Testis (tissue), 3 donors: ENCODE data around the gene TMEM120B. TPM values are rescaled to one million over a fixed set of nuclear protein-coding genes. Genes with fewer than 3 reads are reported as not detected.

Experiments used
- DNase-seq: peaks from one replicate; pipeline ENCODE4 v3.0.0-alpha.2; 2019
- H3K27ac ChIP-seq, 2 donors: fragments of 200-600 bp; sonication (generic); one replicate each; pipeline ENCODE4 v1.5.1; 2019
- H3K27me3 ChIP-seq: fragments of 200-600 bp; sonication (generic); one replicate; pipeline ENCODE4 v1.5.1; 2019
- H3K36me3 ChIP-seq: fragments of 200-600 bp; sonication (generic); one replicate; pipeline ENCODE4 v1.5.1; 2017; ENCODE audit warnings: low read depth; ENCODE audit errors: missing control alignments
- H3K4me1 ChIP-seq: fragments of 200-600 bp; sonication (generic); one replicate; pipeline ENCODE4 v1.5.1; 2019
- H3K4me3 ChIP-seq, 2 donors: fragments of 200-600 bp; sonication (generic); one replicate each; pipeline ENCODE4 v1.5.1; 2017 to 2019
- H3K9me3 ChIP-seq: fragments of 200-600 bp; sonication (generic); one replicate; pipeline ENCODE4 v1.5.1; 2017
- POLR2A ChIP-seq: fragments of 450-650 bp; IDR thresholded peaks from one replicate; pipeline ENCODE4 v1.6.1; 2017; ENCODE audit warnings: antibody characterized with exemption, mild to moderate bottlenecking, moderate library complexity
- WGBS, 2 donors: methylation state at CpG; one replicate each; pipeline ENCODE4 v1.1.5; 2018; 5-methylcytosine and 5-hydroxymethylcytosine counted together
- intact Hi-C: fragments of 100-400 bp; cut with DNase I; formaldehyde crosslinking; loops from one replicate; pipeline ENCODE4 v1.15.1; 2023; ENCODE audit warnings: low total_unique reads
- polyA plus RNA-seq: library from polyadenylated mRNA; stranded (reverse); fragments of 350-450 nt; fragmentation: Illumina TruSeq; extraction: RNeasy Lipid Tissue Mini Kit (QIAGEN cat#74804); gene quantifications from one replicate; pipeline ENCODE4 v1.2.3, GENCODE V29; 2014; ENCODE audit warnings: low read depth, low replicate concordance; ENCODE audit not compliant: insufficient read depth
- total RNA-seq, 2 donors: library from RNA; depleted of rRNA; stranded (reverse); fragments of >200 nt; gene quantifications; one replicate each; pipeline ENCODE4 v1.2.3, GENCODE V29; 2016
- TF ChIP-seq, protein P1 (sequence below), 3 experiments: fragments of 450-650 bp in 2 of 3; fragments of 200-600 bp in 1 of 3; sonication (generic) in 1 of 3; IDR thresholded peaks; one replicate each; pipeline ENCODE4 v1.5.1; 2016 to 2019; ENCODE audit warnings: antibody characterized with exemption in 3 of 3, mild to moderate bottlenecking in 2 of 3, moderate library complexity in 1 of 3

Gene TMEM120B
- total and polyA plus RNA-seq, 3 donors from 2014 or later, result 4.9 to 17.2 (median 16.9) TPM

- intact Hi-C loops, result no loop called here
- no peak overlapping the region for H3K4me3 ChIP-seq
These were observed 86.2 kb downstream of the TMEM120B start for GRCh38 chr12:121798787-121799155.

GRCh38 chr12:121799156-121799841, 86.7 kb downstream of the TMEM120B start:
- TF ChIP-seq POLR2A, result no peak
- TF ChIP-seq, protein P1, sequence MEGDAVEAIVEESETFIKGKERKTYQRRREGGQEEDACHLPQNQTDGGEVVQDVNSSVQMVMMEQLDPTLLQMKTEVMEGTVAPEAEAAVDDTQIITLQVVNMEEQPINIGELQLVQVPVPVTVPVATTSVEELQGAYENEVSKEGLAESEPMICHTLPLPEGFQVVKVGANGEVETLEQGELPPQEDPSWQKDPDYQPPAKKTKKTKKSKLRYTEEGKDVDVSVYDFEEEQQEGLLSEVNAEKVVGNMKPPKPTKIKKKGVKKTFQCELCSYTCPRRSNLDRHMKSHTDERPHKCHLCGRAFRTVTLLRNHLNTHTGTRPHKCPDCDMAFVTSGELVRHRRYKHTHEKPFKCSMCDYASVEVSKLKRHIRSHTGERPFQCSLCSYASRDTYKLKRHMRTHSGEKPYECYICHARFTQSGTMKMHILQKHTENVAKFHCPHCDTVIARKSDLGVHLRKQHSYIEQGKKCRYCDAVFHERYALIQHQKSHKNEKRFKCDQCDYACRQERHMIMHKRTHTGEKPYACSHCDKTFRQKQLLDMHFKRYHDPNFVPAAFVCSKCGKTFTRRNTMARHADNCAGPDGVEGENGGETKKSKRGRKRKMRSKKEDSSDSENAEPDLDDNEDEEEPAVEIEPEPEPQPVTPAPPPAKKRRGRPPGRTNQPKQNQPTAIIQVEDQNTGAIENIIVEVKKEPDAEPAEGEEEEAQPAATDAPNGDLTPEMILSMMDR (IDR thresholded peaks at IDR 0.05), result no peak
- 15 to 28% methylated on average over 16 to 23 of the region's 30 CpGs for WGBS, 2 donors
- H3K27me3 ChIP-seq, result no peaks in the 10 kb centered on the region
- DNase-seq, result peak; percentile 83
- H3K4me1 ChIP-seq, result peaks cover 70% of the 10 kb centered on the region
- peak overlapping the region; percentile 99 for H3K27ac ChIP-seq
- no peaks in the 10 kb centered on the region for H3K36me3 ChIP-seq
- peak overlapping the region; percentile 79 to 87 for H3K4me3 ChIP-seq
- intact Hi-C loops, result no loop called here
- no peaks in the 10 kb centered on the region for H3K9me3 ChIP-seq

More at GRCh38 chr12:121798787-121799155, 86.2 kb downstream of the TMEM120B start:
- Histone ChIP-seq H3K36me3 (no peaks in the 10 kb centered on the region), H3K27ac (peak overlapping the region; percentile 99), H3K9me3 (no peaks in the 10 kb centered on the region), H3K27me3 (no peaks in the 10 kb centered on the region), H3K4me1 (peaks cover 70% of the 10 kb centered on the region)
- no peak for DNase-seq
- TF ChIP-seq POLR2A, result no peak
- TF ChIP-seq, protein P1 (IDR thresholded peaks at IDR 0.05), result no peak
- 46 to 61% methylated on average over 9 to 10 of the region's 10 CpGs for WGBS, 2 donors

DNA sequence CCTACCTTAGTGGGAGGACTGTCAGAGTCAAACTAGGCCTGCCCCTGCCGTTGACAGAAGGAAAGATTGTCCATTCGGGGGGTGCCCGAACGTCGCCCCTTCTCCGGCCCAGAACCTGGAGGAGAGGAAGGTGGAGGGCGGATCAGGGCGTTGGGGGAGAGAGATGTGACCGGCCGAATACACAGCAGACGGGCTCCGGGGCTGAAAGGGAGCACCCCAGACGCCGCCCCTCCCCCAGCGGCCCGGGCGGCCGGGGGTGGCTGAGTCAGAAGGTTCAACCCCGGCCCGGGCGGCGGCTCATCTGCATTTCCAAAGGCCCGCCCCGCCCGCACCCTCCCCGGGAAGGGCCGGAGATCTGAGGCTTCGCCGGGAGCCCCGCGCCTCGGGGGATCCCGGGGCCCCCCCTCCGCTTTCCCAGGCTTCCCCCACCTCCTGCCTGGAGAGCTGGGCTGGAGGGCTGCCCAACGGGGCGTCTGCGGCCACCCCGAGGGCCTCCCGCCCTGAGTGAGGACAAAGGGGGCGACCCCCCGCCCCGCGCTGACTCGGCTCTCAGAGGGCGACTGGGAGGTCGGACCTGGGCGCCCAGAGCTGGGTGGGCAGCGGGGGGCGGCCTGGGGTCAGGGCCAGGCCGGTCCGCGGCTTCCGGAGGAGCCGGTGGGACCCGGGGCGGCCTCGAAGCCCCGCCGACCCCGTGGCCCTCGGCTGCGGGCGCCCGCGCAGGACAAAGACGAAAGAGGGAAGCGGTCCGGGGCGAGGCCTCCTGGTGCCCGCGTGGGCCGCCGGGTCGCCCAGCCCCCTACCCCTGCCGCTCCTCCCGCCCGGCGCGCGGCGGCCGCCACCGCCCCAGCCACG, 87.5 kb downstream of the TMEM120B start:
- H3K4me3 ChIP-seq, result peak overlapping the region; percentile 79 to 87
- H3K27me3 ChIP-seq, result no peaks in the 10 kb centered on the region
- peaks cover 62% of the 10 kb centered on the region for H3K4me1 ChIP-seq
- intact Hi-C loops, result no loop called here
- peak overlapping the region; percentile 99 for H3K27ac ChIP-seq
- TF ChIP-seq, protein P1 (IDR thresholded peaks at IDR 0.05), result no peak
- no peak for TF ChIP-seq POLR2A
- 0% methylated on average over 1 to 74 of the region's 84 CpGs for WGBS, 2 donors
- DNase-seq, result peak; percentile 88
- H3K36me3 ChIP-seq, result no peaks in the 10 kb centered on the region
- no peaks in the 10 kb centered on the region for H3K9me3 ChIP-seq

DNA sequence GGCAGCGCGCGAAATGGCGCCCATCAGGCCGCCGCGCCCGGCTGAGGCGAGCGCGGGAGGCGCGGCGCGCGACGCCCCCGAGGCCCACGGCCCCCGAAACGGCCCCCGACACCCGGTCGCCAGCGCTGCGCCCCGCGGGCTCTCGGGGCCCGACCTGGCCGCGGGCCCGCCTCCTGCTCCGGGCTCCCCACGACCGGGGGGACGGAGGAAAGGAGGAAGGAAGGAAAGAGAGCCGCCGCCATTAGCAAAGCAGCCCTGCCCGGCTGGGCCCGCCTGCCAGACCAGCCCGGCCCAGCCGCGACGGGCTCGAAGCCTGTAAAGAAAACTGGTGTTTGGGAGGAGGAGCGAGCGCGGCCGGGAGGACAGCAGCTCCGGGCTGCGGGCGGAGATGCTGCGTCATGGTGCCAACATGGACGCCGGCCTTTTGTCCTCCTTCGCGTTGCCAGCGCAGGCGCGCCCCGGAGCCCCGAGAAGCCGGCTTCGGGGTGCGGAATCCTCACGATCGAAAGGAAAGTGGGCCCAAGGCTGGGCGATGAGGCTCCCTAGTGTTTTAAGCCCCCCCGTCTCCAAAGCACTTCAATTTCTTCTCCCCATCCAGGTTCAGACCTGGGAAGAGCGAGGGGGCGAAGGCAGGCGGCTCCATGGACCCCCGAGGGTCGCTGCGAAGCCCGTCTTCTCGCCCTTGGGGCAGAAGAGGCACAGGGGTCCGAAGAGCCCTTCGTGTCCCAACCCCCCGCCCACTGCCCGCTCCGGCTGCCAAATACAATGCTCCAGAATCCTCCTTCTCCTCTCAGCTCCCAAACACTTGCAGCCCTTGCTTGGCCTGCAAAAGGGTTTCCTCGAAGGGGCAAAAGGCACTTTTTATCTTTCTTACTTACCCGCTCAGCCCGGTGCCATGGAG, 88.4 kb downstream of the TMEM120B start:
- Histone ChIP-seq H3K27me3 (no peaks in the 10 kb centered on the region), H3K4me3 (peak overlapping the region; percentile 87 to 90), H3K9me3 (no peaks in the 10 kb centered on the region), H3K4me1 (peaks cover 57% of the 10 kb centered on the region), H3K36me3 (no peaks in the 10 kb centered on the region), H3K27ac (peak overlapping the region; percentile 99)
- WGBS, 2 donors, result 2% methylated on average over 34 to 73 of the region's 86 CpGs
- no peak for TF ChIP-seq POLR2A
- TF ChIP-seq, protein P1 (IDR thresholded peaks at IDR 0.05), result no peak
- DNase-seq, result peak; percentile 76
- intact Hi-C loops, result no loop called here
